Sigmoid colon (tissue), 7 donors: ENCODE data around the gene GCNT2. TPM values are rescaled to one million over a fixed set of nuclear protein-coding genes. Genes with fewer than 3 reads are reported as not detected.
A peak's percentile ranks its signal among the peaks of the same experiment; 100 is the strongest.

ENCODE experiments used
- DNase-seq: peaks from one replicate; pipeline ENCODE4 v3.0.0-alpha.2; 2019
- H3K27ac ChIP-seq, 4 donors: fragments of 200-600 bp; sonication (generic); one replicate each; pipeline ENCODE4 v1.5.1; 2016 to 2019; ENCODE audit warnings: mild to moderate bottlenecking in 1 of 4
- H3K27me3 ChIP-seq, 3 donors: fragments of 200-600 bp; sonication (generic); one replicate each; pipeline ENCODE4 v1.5.1; 2019; ENCODE audit warnings: mild to moderate bottlenecking in 1 of 3
- H3K36me3 ChIP-seq, 4 donors: fragments of 200-600 bp; sonication (generic); one replicate each; pipeline ENCODE4 v1.5.1; 2016 to 2019
- H3K4me1 ChIP-seq, 4 donors: fragments of 200-600 bp; sonication (generic); one replicate each; pipeline ENCODE4 v1.5.1; 2017 to 2019
- H3K4me3 ChIP-seq, 4 donors: fragments of 200-600 bp; sonication (generic); one replicate each; pipeline ENCODE4 v1.5.1; 2017 to 2019; ENCODE audit warnings: mild to moderate bottlenecking in 2 of 4, moderate library complexity in 1 of 4
- H3K9me3 ChIP-seq, 4 donors: fragments of 200-600 bp in 3 of 4; sonication (generic) in 3 of 4; one replicate each; pipeline versions ENCODE4 v1.5.1 to v1.6.1; 2013 to 2019
- CTCF ChIP-seq, 4 experiments: fragments of 450-650 bp in 3 of 4; fragments of 200-600 bp in 1 of 4; IDR thresholded peaks; one replicate each; pipeline ENCODE4 v1.5.1; 2016 to 2019; ENCODE audit warnings: antibody characterized with exemption in 4 of 4, mild to moderate bottlenecking in 3 of 4, moderate library complexity in 2 of 4
- EP300 ChIP-seq, 4 donors: sonication (generic); formaldehyde crosslinking; IDR thresholded peaks; one replicate each; pipeline ENCODE4 v1.6.1; 2017; ENCODE audit warnings: antibody characterized with exemption in 4 of 4
- POLR2A ChIP-seq, 2 donors: fragments of 450-650 bp; IDR thresholded peaks; one replicate each; pipeline ENCODE4 v1.6.1; 2016; ENCODE audit warnings: antibody characterized with exemption in 2 of 2, mild to moderate bottlenecking in 2 of 2, moderate library complexity in 2 of 2
- POLR2AphosphoS5 ChIP-seq, 4 donors: sonication (generic); formaldehyde crosslinking; IDR thresholded peaks; one replicate each; pipeline ENCODE4 v1.6.1; 2017; ENCODE audit warnings: antibody characterized with exemption in 4 of 4
- WGBS, 2 donors: extraction: QIAGEN DNeasy Blood & Tissue Kit; methylation state at CpG; one replicate each; pipeline ENCODE4 v1.1.7; 2013; 5-methylcytosine and 5-hydroxymethylcytosine counted together
- intact Hi-C: fragments of 100-400 bp; cut with DNase I; formaldehyde crosslinking; loops from one replicate; pipeline ENCODE4 v1.15.1; 2023
- polyA plus RNA-seq, 3 donors: library from polyadenylated mRNA; stranded (reverse); fragments of 200-250 nt; gene quantifications; one replicate each; pipeline ENCODE4 v1.2.3, GENCODE V29; 2013
- total RNA-seq, 4 donors: library from RNA; depleted of rRNA; stranded (reverse); fragments of >200 nt; gene quantifications; one replicate each; pipeline ENCODE4 v1.1.0, GENCODE V29; 2016
- donor health status: healthy with polysubstance abuse.
- donor health status: Bipolar disorder and iron deficiency.
- donor health status: healthy.

The GCNT2 gene
- total and polyA plus RNA-seq, 7 donors, result 2.4 to 26.9 (median 13.2) TPM

DNA sequence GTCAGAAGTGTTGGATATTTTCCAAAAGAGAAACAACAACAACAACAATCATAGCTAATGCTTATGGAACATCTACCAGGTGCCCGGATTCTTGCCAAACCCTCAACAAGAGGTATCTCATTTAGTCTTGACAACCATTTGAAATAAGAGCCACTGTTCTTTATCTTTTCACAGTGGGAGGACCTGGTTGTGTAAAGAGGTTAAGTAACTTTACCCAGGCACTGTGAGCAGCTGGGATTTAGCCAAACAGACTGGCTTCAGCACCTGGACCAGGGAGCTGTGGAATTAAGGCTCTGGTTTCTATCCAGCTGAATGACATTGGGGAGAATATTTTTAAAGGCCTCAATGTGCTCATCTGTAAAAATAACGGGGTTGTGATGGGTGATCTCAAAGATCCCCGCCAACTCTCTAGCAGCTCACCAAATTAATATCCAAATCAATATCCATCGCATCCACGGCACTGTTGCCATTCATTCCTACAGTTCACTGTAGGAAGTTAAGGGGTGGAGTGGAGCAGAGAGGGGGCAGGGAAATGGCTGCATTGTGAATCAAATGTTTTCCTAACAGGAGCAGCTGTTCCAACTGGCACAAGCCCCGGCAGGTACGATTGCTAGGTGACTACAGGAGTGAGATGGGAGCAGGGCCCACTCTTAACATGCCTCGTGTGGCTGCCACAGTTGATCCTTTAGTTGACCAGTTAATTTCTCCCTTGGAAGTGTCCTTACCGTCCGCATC, 61.8 kb downstream of the GCNT2 start:
- H3K27ac ChIP-seq, result peak overlapping the region in 3 of 4 donors; percentile 30 to 75 (median 51)
- H3K36me3 ChIP-seq, result no peaks in the 10 kb centered on the region
- peaks cover 0 to 75% (median 53%) of the 10 kb centered on the region in 4 donors for H3K4me1 ChIP-seq
- H3K27me3 ChIP-seq, result no peaks in the 10 kb centered on the region
- no peak for DNase-seq
- 65 to 77% methylated on average over 10 of the region's 10 CpGs for WGBS, 2 donors
- TF ChIP-seq POLR2AphosphoS5 (IDR thresholded peaks at IDR 0.05), result peak in 2 of 4 donors; percentile 48 to 66
- TF ChIP-seq CTCF (IDR thresholded peaks at IDR 0.05), result no peak
- H3K9me3 ChIP-seq, result no peaks in the 10 kb centered on the region
- H3K4me3 ChIP-seq, result no peak overlapping the region
- intact Hi-C loops, result no loop called here

DNA sequence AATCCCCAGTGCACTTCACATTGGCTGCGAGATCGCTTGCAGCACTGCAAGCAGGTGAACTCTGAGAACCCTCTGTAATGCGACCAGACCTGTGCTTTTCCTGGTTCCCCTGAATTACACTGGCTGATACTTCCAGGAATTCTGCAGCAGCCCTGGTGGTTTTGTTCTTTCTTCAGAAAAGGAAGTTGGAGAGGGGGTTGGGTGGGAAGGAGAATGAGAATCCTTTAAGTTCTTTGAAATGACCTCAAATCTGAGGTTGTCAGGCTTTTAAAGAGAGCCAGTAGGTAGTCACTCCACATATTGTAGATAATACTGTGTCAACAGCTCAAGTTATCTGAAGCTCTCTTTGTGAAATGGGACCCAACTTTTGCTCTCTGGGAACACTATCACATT, 62.4 kb downstream of the GCNT2 start:
- TF ChIP-seq EP300 (IDR thresholded peaks at IDR 0.05) (no peak), POLR2AphosphoS5 (IDR thresholded peaks at IDR 0.05) (no peak), CTCF (IDR thresholded peaks at IDR 0.05) (no peak), POLR2A (IDR thresholded peaks at IDR 0.05) (no peak)
- no peaks in the 10 kb centered on the region for H3K36me3 ChIP-seq
- H3K4me3 ChIP-seq, result no peak overlapping the region
- intact Hi-C loops, result no loop called here
- H3K27me3 ChIP-seq, result no peaks in the 10 kb centered on the region
- 63 to 71% methylated on average over 3 of the region's 3 CpGs for WGBS, 2 donors
- no peaks in the 10 kb centered on the region for H3K9me3 ChIP-seq
- H3K4me1 ChIP-seq, result peaks cover 0 to 81% (median 57%) of the 10 kb centered on the region in 4 donors
- DNase-seq, result no peak
- peak overlapping the region in 3 of 4 donors; percentile 30 to 75 (median 51) for H3K27ac ChIP-seq

DNA sequence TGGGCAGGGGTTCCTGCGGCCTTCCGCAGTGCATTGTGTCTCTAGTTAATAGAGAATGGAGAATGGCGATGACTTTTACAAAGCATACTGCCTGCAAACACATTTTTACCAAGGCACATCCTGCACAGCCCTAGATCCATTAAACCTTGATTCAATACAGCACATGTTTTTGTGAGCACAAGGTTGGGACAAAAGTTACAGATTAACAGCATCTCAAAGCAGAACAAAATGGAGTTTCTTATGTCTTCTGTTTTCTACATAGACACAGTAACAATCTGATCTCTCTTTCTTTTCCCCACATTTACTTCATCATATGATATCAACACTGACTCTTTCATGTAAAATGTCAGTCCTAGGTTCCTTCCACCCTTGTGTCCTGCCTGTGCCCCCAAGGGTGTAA, 63.5 kb downstream of the GCNT2 start:
- DNase-seq, result no peak
- TF ChIP-seq CTCF (IDR thresholded peaks at IDR 0.05) (no peak), EP300 (IDR thresholded peaks at IDR 0.05) (no peak), POLR2A (IDR thresholded peaks at IDR 0.05) (no peak), POLR2AphosphoS5 (IDR thresholded peaks at IDR 0.05) (no peak)
- Histone ChIP-seq H3K9me3 (no peaks in the 10 kb centered on the region), H3K27ac (peak overlapping the region; percentile 59 to 75 (median 68)), H3K4me3 (no peak overlapping the region), H3K36me3 (no peaks in the 10 kb centered on the region), H3K27me3 (no peaks in the 10 kb centered on the region), H3K4me1 (peaks cover 0 to 87% (median 62%) of the 10 kb centered on the region in 4 donors)
- WGBS, 2 donors, result 80 to 91% methylated on average over 3 of the region's 3 CpGs
- intact Hi-C loops, result no loop called here

- TF ChIP-seq POLR2AphosphoS5 (IDR thresholded peaks at IDR 0.05) (no peak), CTCF (IDR thresholded peaks at IDR 0.05) (peak in 1 of 4 experiments; percentile 9)
- Histone ChIP-seq H3K27me3 (no peaks in the 10 kb centered on the region), H3K4me1 (peaks cover 0 to 83% (median 58%) of the 10 kb centered on the region in 4 donors), H3K27ac (peak overlapping the region; percentile 59 to 75 (median 68)), H3K9me3 (no peaks in the 10 kb centered on the region), H3K4me3 (peak overlapping the region in 3 of 4 donors; percentile 19 to 33 (median 31)), H3K36me3 (no peaks in the 10 kb centered on the region)
- intact Hi-C loops, result no loop called here
- WGBS, 2 donors, result 84 to 89% methylated on average over 13 of the region's 13 CpGs
- no peak for DNase-seq
Measured at GRCh38 chr6:10585209-10585845, 64.2 kb downstream of the GCNT2 start.
